WTC11 (cell line): ENCODE measurements around the gene ZSWIM6. TPM values are rescaled to one million over a fixed set of nuclear protein-coding genes. Genes with fewer than 3 reads are reported as not detected.

Source experiments
- ATAC-seq: fragments of 200-7000 bp; cut with Tn5 transposase; 2 replicates; pipeline ENCODE4 v1.10.0; 2021; ENCODE audit warnings: mild to moderate bottlenecking, moderate library complexity
- CTCF ChIA-PET: fragments of 300-600 bp; sonication (Branson Sonifier 250); formaldehyde crosslinking; loops from one replicate; lab custom pipeline; 2021; ENCODE audit warnings: antibody characterized with exemption; lab: Charles Lee
- POLR2A ChIA-PET: fragments of 350-600 bp; sonication (Branson Sonifier 250); formaldehyde crosslinking; loops from one replicate; lab custom pipeline; 2021; ENCODE audit warnings: antibody characterized with exemption; lab: Charles Lee
- DNase-seq: peaks from one replicate; pipeline ENCODE4 v3.0.0; 2021; ENCODE audit warnings: low spot score
- H3K27ac Mint-ChIP-seq: 2 replicates; pipeline ENCODE4 v1.8.0; 2021; ENCODE audit warnings: mixed read lengths
- H3K27me3 Mint-ChIP-seq: 2 replicates; pipeline ENCODE4 v1.8.0; 2021; ENCODE audit warnings: low read depth, mild to moderate bottlenecking, moderate library complexity, mixed read lengths
- H3K36me3 Mint-ChIP-seq: 2 replicates; pipeline ENCODE4 v1.8.0; 2021; ENCODE audit warnings: mixed read lengths
- H3K4me1 Mint-ChIP-seq: 2 replicates; pipeline ENCODE4 v1.8.0; 2022; ENCODE audit warnings: mixed read lengths
- H3K4me3 Mint-ChIP-seq: 2 replicates; pipeline ENCODE4 v1.8.0; 2021; ENCODE audit warnings: mild to moderate bottlenecking, moderate library complexity, mixed read lengths
- H3K9me3 Mint-ChIP-seq: 2 replicates; pipeline ENCODE4 v1.8.0; 2021; ENCODE audit warnings: mixed read lengths
- CREB1 ChIP-seq: sonication (generic); formaldehyde crosslinking; IDR thresholded peaks from 2 replicates; pipeline ENCODE4 v1.8.0; 2023; ENCODE audit warnings: mild to moderate bottlenecking, missing genetic modification reagents
- GRHL2 ChIP-seq: fragments of 250-450 bp; sonication (Bioruptor Pico); IDR thresholded peaks from 2 replicates; pipeline ENCODE4 v1.8.0; 2022; ENCODE audit warnings: mild to moderate bottlenecking, moderate library complexity; ENCODE audit not compliant: insufficient replicate concordance, severe bottlenecking
- HMGA2 ChIP-seq: fragments of 250-450 bp; sonication (Bioruptor Pico); IDR thresholded peaks from 2 replicates; pipeline ENCODE4 v1.4.0; 2021; ENCODE audit warnings: mild to moderate bottlenecking, moderate library complexity
- JAZF1 ChIP-seq: fragments of 250-450 bp; sonication (Bioruptor Pico); IDR thresholded peaks from 2 replicates; pipeline ENCODE4 v1.9.0; 2021; ENCODE audit warnings: moderate library complexity, mild to moderate bottlenecking, inconsistent platforms
- PRDM15 ChIP-seq: sonication (generic); formaldehyde crosslinking; IDR thresholded peaks from 2 replicates; pipeline ENCODE4 v1.8.0; 2022; ENCODE audit warnings: missing genetic modification reagents
- RORB ChIP-seq: fragments of 250-450 bp; sonication (Bioruptor Pico); IDR thresholded peaks from 2 replicates; pipeline ENCODE4 v1.9.0; 2021; ENCODE audit warnings: mild to moderate bottlenecking
- STAT6 ChIP-seq: sonication (generic); formaldehyde crosslinking; conservative IDR thresholded peaks from 2 replicates; pipeline ENCODE4 v1.8.1; 2023; ENCODE audit warnings: mild to moderate bottlenecking, low read depth, missing genetic modification reagents, moderate library complexity
- ZNF423 ChIP-seq: fragments of 250-450 bp; sonication (Bioruptor Pico); IDR thresholded peaks from 2 replicates; pipeline ENCODE4 v2.1.2; 2022; ENCODE audit warnings: mild to moderate bottlenecking, moderate library complexity
- ZNF532 ChIP-seq: fragments of 250-450 bp; sonication (Bioruptor Pico); IDR thresholded peaks from 2 replicates; pipeline ENCODE4 v1.9.0; 2021; ENCODE audit warnings: mild to moderate bottlenecking, borderline replicate concordance
- total RNA-seq: library from RNA; stranded (reverse); gene quantifications from 3 replicates; pipeline ENCODE4 v1.2.3, GENCODE V29; 2021
- TF ChIP-seq, protein P1 (sequence below): fragments of 250-450 bp; sonication (Bioruptor Pico); IDR thresholded peaks from 2 replicates; pipeline ENCODE4 v2.1.2; 2022; ENCODE audit warnings: mild to moderate bottlenecking, moderate library complexity

ZSWIM6 gene
- total RNA-seq, 1 experiment from 2014 or later = 12.5 TPM

DNA sequence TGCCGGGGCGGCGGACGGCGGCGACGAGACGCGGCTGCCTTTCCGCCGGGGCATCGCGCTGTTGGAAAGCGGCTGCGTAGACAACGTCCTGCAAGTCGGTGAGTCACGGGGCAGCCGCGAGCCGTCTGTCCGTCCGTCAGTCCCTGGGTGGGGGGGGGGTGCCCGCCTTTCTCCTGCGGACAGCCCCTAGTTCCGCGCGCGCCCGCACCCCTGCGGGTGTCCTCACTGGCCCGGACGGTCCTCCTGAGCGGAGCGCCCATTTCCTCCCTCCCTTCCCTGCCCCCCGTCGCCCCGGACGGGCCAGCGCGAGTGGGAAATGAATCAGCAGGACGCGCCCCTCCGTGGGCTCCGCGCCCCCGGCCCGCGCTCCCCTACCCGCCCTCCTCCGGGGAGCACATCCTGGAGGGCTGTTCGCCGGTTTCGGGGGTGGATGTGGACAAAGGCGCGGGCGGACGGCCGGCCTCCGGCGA lies 828 bp downstream of the ZSWIM6 start:
- POLR2A ChIA-PET = interaction anchor here (0.8 kb wide), 1 partner anchor 26 kb away, joined by 4 read pairs; no protein-coding TSS in a partner anchor
- H3K4me1 Mint-ChIP-seq = peaks cover 44% of the 10 kb centered on the region

More for the DNA sequence above, 828 bp downstream of the ZSWIM6 start:
- peak overlapping the region; percentile 78 for H3K4me3 Mint-ChIP-seq
- H3K27ac Mint-ChIP-seq = no peak overlapping the region
- peak; percentile 18 for DNase-seq
- H3K36me3 Mint-ChIP-seq = peaks cover 3% of the 10 kb centered on the region
- H3K27me3 Mint-ChIP-seq = peaks cover 59% of the 10 kb centered on the region
- TF ChIP-seq ZNF532 (CRISPR knock-in tag) = no peak
- no peak for TF ChIP-seq CREB1 (CRISPR knock-in tag)
- TF ChIP-seq HMGA2 (CRISPR knock-in tag) = no peak
- TF ChIP-seq JAZF1 (CRISPR knock-in tag) = no peak
- no peak for TF ChIP-seq ZNF423
- TF ChIP-seq, protein P1, sequence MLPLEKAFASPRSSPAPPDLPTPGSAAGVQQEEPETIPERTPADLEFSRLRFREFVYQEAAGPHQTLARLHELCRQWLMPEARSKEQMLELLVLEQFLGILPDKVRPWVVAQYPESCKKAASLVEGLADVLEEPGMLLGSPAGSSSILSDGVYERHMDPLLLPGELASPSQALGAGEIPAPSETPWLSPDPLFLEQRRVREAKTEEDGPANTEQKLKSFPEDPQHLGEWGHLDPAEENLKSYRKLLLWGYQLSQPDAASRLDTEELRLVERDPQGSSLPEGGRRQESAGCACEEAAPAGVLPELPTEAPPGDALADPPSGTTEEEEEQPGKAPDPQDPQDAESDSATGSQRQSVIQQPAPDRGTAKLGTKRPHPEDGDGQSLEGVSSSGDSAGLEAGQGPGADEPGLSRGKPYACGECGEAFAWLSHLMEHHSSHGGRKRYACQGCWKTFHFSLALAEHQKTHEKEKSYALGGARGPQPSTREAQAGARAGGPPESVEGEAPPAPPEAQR (CRISPR knock-in tag) = no peak
- no peak for TF ChIP-seq PRDM15
- no peak for TF ChIP-seq STAT6
- TF ChIP-seq RORB = no peak
- no peak for TF ChIP-seq GRHL2
- TF ChIP-seq, all 79 proteins: peak for 0
- no peaks in the 10 kb centered on the region for H3K9me3 Mint-ChIP-seq
- CTCF ChIA-PET = interaction anchor here (1.0 to 1.2 kb wide), 2 partner anchors 22 to 326 kb away, joined by 3 to 4 read pairs; no protein-coding TSS in a partner anchor
- ATAC-seq = no peak
